ENCODE results near the gene FBXO3.
"Not testable (repeated sequence)": the region's sequence is repeated elsewhere in the genome, so short reads cannot be mapped to it uniquely, and the experiment has no call there.

The FBXO3 gene

DNA sequence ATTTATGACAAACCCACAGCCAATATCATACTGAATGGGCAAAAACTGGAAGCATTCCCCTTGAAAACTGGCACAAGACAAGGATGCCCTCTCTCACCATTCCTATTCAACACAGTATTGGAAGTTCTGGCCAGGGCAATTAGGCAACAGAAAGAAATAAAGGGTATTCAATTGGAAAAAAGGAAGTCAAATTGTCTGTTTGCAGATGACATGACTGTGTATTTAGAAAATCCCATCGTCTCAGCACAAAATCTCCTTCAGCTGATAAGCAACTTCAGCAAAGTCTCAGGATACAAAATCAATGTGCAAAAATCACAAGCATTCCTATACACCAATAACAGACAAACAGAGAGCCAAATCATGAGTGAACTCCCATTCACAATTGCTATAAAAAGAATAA lies 46.8 kb downstream of the FBXO3 start:
- DNase-seq (ENCODE audit: low spot score) = not testable (repeated sequence)

DNA sequence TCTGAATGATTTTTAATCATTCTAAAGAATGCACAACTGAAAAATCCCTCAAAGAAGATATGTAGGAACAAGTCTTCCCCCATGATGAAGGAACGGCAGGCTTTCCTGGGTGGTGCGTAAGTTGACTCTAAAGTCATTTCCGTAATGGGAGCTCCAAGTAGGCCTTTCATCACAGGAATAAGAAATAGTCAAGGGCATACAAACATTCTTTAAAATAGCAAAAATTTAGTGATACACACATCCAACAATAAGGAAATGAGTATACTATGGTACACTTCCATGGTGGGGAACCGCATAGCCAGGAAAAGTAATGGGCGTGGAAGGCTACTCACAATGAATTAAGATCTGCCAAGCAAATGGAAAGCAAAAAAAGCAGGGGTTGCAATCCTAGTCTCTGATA lies 48.8 kb downstream of the FBXO3 start:
- no peak for DNase-seq (ENCODE audit: low spot score)

DNA sequence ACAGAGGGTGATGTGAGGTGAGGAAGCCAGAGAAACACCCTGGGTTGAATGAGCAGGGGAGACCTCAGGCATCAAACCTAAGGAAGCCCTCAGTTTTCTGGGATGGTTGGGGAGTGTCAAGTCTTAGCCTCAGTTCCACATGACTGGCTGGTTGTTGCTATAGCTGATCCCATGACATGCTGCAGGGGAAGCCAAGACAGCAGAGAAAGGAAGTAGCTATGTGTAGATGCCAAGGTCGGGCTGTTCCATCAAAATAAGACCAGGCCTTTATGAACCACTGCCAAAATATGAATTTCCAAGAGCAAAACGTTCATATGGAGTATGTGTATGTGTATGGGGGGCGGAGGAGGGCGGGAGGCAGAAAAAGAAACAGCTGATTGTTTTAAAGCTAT lies 49.7 kb downstream of the FBXO3 start:
- no peak for DNase-seq (ENCODE audit: low spot score)

DNA sequence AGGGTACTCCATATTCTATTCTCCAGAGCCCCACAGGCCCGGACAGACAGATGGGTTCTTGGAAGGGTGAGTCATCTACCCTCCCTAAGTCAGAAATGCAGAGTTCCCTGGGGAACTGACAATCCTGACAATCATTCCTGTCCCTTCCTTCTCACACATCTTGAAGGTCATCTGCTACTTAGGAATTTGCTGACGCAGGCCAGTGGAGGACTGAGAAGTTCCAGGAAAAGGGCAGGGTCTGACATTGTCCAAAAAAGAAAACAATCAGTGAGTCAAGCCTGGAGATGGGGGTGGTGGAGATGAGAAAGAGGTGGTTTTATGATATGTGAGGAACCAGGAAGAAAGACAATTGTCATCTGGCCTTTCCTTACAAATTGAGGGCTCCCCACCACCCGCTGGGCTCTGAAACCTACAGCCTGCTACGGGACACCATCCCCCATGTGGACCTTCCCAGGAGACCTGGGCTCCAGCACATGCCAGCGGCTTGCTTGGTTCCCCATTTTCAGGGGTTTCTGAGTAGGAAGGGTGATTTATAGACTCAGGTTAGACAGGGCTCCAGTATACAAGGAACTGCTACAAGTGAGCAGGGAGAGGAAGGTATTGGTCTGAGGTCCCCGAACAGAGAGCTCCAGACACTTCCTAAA lies 51.0 kb downstream of the FBXO3 start:
- DNase-seq (ENCODE audit: low spot score) = no peak

DNA sequence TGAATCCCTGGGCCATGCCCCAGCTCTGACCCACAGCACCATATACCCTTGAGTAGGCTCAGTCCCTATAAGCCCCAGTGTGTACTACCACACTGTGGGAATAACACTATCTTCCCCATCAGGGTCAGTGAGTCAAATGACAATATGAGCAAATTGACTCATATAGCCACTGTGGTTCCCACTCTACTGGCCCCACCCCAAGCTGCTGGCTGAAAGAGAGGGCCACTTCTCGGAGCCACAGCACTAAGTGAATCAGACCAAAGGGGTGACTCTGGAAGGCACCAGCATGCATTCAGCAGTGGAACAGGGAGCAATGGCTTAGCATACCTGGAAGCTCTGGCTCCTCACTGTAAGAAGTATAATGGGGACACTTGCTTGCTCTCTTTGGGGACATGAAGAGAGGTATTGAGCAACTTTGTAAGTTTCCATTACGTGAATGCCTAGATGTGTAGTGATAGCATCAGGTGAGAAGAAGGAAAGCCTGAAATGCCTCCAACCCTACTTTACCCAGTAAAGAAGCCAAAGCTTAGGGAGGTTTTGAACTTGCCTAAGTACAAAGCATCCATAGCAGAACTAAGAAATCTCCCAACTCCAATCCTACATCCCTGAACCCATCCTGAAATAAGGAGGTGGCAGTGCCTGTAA lies 51.6 kb downstream of the FBXO3 start:
- no peak for DNase-seq (ENCODE audit: low spot score)

DNA sequence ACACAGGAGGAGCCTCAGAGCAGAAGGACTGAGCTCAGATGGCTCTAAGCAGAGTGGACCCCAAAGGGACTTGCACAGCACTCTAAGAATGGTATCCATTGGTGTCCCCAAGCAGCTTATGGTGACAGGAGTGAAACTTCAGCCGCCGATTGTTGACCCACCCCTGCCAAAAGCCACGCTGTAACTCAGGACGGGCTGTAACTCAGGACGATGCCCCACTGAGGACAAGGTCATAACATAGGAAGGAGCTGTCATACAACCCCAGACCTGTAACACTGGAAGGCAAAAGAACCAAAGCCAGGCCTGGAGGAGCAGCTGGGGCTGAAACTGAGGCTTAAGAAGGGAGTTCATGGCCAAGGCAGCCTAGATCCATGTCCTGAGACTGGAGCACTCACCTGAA lies 52.3 kb downstream of the FBXO3 start:
- no peak for DNase-seq (ENCODE audit: low spot score)

DNA sequence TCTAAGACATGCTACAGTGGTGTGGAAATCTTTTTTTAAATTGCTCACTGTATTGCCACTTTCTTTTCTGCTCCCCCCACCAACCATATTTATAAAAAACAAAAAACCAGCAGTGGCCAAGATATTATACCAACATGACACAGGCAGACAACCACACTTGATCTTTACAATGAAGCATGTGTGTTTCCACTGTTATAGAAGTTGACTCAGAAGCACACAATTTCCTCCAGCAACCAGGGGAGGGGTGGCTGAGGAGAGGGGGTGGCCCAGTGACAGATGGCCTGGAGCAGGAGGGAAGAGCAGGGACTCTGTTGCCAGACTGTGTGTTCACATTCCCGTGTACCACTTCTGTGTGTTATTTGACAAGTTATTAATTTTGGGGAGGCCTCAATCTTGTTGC lies 52.9 kb downstream of the FBXO3 start:
- DNase-seq (ENCODE audit: low spot score) = no peak

DNA sequence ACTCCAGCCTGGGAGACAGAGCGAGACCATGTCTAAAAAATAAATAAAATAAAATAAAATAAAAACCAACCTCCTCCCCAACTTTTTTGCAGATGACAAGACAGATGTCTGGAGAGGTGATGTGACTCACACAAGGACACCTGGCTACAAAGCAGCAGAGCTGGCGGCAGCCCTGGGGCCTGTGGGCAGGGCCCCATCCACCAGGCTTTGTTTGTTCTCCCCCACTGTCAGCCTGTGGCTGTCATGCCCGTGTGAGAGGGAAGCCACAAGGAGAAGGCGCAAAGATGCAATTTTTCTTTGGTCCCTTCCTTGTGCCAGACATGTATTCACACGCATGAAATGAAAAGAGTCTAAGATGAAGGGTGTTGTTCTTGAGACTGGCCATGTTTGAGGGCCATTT lies 54.7 kb downstream of the FBXO3 start:
- no peak for DNase-seq (ENCODE audit: low spot score)

DNA sequence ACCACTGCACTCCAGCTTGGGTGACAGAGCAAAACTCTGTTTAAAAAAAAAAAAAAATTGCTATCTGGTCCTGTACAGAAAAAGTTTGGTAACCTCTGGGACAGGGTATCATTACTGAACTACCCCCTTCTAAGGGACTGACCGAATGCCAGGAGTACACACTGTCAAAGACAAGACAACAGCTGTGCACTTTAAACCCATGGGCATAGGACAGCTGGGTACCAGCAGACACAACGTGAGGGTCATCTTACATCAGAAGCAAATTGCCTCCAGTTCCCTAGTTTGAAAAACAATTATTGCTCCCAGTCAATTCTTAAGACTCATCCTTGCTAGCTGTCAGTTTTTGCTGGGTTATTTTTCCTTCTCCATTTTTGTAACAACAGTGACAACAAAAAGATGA lies 55.9 kb downstream of the FBXO3 start:
- DNase-seq (ENCODE audit: low spot score) = no peak

DNA sequence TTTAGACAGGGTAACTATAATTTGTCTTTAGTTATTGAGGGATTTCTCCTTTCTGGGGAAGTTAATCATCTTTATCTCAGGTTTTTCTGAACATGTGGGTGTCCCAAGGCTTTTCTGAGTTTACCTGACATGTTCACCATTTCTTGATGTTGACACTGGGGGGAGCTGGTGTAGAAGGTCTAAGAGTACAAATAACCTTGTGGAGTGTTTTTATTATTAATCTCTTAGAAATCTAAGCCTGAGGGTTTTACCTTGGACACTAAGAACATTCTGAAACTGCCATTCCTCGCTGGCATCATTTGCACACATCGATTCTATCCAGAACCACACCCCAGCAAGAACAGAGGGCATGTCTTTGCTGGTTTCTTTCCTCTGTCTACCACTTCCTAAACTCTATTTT lies 58.1 kb downstream of the FBXO3 start:
- DNase-seq (ENCODE audit: low spot score) = peak; percentile 52

DNA sequence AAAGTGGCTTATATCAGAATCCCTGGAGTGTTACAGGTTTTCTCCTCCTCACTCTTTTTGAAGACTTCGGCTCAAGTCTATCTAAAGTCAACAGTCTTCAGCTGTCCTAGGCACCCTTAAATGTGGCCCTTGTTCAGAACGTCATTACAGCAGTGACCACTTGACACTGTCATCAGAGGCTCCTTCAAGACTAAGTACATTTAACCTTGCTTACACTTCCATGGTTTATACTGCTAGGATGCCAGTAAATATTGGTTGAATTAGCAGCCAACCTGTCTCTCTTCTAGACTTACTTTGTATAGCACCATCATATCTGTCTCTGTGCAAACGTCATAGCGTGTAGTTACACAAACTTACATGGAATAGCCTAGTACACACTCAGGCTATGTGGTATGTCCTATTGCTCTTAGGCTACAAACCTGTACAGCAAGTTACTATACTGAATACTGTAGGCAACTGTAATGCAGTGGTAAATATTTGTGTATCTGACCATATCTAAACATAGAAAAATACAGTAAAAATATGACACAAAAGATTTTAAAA lies 60.4 kb downstream of the FBXO3 start:
- DNase-seq (ENCODE audit: low spot score) = no peak

DNA sequence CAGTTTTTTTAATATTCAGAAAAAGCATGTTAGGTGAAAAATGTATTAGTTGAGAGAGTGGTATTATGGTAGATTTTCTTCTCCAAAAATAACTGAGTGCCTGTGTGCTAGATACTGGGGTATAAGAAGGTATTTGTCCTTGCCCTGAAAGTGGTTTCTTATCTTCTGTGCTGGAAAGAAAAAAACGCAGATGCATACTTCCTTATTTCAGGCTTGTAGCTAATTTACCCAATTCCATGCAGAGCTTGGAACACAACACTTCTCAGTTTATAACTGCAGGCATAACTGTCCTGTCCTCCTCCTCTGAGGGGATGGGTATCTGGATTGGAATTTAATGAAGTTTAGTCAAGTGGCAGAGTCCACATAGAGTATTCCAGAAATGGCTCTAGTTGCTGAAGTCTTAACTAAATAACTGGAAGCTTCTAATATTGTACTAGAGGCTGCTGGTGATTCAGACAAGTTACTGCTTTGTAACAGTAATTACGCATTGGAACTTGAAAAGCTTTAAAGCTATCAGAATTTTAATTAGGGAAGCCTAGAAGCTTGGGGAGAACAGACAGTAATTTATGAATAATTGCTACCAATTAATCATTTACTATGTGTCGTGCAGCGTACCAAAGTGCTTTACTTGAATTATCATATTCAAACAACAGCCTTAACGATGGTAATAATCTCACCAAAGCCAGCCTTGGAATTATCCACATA lies 61.0 kb downstream of the FBXO3 start:
- no peak for DNase-seq (ENCODE audit: low spot score)

DNA sequence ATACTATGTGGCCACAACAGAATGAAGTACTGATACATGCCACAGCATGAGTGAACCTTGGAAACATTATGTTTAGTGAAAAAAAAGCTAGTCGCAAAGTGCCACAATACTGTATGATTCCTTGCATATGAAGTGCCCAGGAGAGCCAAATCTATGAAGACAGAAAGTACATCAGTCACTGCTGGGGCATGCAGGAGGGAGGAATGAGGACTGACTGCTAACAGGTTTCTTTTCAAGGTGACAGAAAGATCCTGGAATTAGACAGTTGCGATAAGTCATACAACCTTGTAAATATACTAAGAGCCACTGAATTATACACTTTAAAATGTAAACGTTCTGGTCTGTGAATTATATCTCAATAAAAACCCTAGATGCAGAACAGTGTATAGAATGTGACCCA lies 61.9 kb downstream of the FBXO3 start:
- no peak for DNase-seq (ENCODE audit: low spot score)

DNA sequence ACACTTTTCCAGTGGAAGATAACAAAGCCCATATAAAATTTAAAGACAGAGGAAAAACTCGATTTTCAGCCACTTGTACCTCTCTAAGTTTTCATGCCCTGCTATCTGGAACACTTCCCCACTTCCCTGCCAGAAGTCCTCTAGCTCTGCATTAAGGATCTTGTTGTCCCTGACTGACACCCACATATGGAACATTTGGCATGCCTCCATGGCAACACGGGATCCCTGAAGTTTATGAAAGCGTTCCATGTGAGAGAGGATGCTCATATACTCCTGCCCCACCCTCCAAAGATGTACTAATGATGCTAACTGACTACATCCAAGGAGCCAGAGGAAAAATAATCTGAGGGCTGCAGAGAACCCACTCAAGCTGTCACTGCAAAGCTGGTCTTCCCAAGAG lies 64.9 kb downstream of the FBXO3 start:
- DNase-seq (ENCODE audit: low spot score) = no peak

DNA sequence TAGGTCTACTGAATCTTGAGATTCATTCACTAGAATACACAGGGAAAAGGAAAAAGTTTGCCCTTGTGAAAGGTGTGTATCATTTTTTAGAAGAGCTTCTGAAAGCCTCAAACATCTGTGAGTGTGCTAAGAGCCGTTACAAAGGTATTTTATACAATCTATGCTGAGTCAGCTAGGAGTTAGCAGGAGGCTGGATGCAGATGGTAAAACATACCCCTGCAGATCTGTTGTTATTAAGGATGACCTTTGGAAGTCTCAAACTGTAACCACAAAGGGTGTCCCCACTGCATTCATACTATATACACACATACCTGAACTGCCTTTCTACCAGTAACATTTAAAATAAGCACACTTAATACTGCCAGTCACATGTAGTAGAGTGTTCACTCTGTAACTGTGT lies 65.3 kb downstream of the FBXO3 start:
- DNase-seq (ENCODE audit: low spot score) = no peak

DNA sequence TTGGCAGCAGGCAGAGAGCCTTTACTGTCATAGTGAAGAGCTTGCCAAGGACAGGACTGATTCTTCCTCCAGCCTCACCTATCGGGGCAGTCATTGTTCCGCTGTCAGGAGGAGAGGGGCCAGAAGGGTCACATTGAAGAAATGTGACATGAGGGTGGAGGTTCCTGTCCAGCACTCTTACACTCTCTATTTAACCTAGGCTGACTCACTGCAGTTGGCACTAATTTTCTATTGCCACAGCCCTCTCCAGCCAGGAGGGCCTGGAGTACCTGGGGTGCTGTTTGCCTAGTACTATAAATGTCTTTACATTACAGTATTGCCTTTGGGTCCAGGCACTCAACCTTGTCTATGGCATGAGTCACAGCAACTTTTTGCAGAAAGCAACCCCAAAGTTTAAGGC lies 66.5 kb downstream of the FBXO3 start:
- DNase-seq (ENCODE audit: low spot score) = not testable (repeated sequence)

DNA sequence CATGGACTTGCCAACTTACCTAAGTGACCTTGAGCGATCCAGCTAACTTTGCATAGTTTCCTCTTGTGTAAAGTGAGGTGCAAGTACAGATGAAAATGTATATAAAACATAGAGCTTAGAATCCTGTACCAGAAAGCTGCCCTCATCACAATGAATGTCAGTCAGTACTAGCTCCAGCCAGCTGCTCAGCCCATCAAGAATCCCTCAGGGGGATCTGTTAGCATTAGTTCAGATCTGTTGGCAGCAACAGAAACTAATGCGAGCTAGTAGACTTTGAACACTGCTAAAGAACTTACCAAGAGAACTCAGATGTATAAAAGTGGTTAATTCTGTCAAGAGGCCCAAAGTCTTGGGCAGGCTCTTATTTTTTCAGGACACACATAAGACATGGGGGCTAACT lies 67.4 kb downstream of the FBXO3 start:
- no peak for DNase-seq (ENCODE audit: low spot score)

DNA sequence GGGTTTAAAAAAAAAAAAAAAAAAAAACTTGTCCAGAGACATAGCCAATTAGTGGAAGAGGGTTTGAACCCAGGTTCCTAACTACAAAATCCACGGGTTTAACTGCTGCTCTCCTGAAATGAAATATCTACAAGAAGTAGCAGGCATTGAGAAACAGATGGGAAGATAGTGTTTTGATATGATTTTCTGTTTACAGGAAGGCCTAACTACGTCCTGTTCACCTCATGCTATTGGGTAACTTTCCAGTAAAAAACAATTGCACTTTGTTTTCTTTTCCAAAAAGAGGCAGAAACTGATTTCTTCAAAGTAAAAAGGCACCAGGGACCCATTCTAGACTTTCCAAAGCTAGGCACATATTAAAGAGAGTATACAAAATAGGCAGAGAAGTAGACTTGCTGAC lies 67.8 kb downstream of the FBXO3 start:
- no peak for DNase-seq (ENCODE audit: low spot score)

DNA sequence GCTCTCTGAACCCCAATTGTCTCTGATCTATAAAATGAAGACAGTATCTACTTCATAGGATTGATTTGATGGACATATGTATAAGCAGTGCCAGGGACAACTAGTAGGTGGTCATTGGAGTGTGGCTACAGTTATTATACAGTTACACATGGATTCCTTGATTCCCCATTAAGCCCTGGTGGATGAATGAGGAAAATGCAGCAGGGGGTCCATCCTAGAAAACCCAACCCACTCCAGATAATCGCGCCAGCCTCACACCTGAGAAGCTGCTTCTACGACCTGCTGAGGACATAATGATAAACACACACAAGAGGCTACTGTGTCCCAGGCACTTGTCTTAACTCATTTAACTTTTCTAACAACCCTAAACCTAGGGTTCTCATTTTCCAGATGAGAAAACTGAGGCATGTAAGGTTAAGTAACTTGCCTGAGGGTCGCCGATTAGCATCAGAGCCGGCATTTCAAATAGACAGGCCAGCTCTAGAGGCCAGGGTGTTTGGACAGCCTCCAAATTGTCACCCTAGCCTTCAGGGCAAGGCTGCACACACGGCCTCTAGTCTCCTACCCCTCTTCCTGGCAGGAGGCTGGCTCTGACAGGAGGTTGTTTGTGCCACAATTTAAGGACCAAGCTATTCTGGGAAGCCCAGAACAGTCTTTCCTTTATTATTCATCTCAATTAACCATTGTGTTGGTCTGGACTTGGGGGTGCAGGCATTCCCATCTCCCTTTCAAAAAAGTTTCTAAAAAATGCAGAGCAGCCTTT lies 69.9 kb downstream of the FBXO3 start:
- no peak for DNase-seq (ENCODE audit: low spot score)

DNA sequence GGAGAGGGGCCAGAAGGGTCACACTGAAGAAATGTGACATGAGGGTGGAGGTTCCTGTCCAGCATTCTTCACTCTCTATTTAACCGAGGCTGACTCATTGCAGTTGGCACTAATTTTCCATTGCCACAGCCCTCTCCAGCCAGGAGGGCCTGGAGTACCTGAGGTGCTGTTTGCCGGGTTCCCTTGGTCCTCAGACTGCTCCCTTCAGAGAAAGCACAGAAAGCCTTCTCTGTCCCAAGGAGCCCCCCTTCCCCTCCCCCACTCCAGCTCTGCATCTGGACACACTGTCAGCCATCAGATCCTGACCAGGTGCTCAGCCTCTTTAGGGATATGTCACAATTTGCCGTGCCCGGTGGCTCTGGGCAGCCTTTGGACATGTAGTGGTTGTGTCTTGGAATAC lies 70.5 kb downstream of the FBXO3 start:
- DNase-seq (ENCODE audit: low spot score) = no peak

DNA sequence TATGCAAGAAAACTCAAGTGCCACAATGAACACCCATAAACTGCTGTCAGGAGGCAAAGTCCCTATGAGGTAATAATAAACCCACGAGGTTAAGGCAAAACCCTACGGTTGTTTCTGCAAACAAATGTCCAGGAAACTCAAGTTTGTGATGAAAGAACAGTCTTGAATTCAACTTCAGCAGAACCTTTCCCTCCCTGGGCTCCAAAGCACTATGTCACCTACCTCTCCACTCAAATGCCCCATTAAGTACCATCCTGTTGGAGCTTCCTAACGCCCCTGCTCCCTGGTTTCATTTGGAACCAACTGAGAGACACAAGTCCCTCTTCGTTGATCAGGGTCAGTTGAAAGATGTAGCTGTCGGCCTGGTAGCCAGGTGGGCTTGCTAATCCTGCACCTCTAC lies 71.1 kb downstream of the FBXO3 start:
- no peak for DNase-seq (ENCODE audit: low spot score)
